Skin of body (tissue), 3 donors: ENCODE results near the gene GNG13. TPM values are rescaled to one million over a fixed set of nuclear protein-coding genes. Genes with fewer than 3 reads are reported as not detected.
"Not testable (repeated sequence)": the region's sequence is repeated elsewhere in the genome, so short reads cannot be mapped to it uniquely, and the experiment has no call there.

ENCODE experiments used
- DNase-seq: peaks from one replicate; lab custom pipeline; 2025; lab: John Stamatoyannopoulos, UW
- small RNA-seq: library from RNA; depleted of rRNA; stranded (forward); fragments of <200 nt; gene quantifications from one replicate; pipeline ENCODE3, GENCODE V24; 2014; ENCODE audit warnings: low replicate concordance
- total RNA-seq: library from RNA; depleted of rRNA; stranded (reverse); fragments of >200 nt; gene quantifications from one replicate; pipeline ENCODE4 v1.2.3, GENCODE V29; 2014

The GNG13 gene
- total RNA-seq, 1 donor from 2014 or later = not detected

DNA sequence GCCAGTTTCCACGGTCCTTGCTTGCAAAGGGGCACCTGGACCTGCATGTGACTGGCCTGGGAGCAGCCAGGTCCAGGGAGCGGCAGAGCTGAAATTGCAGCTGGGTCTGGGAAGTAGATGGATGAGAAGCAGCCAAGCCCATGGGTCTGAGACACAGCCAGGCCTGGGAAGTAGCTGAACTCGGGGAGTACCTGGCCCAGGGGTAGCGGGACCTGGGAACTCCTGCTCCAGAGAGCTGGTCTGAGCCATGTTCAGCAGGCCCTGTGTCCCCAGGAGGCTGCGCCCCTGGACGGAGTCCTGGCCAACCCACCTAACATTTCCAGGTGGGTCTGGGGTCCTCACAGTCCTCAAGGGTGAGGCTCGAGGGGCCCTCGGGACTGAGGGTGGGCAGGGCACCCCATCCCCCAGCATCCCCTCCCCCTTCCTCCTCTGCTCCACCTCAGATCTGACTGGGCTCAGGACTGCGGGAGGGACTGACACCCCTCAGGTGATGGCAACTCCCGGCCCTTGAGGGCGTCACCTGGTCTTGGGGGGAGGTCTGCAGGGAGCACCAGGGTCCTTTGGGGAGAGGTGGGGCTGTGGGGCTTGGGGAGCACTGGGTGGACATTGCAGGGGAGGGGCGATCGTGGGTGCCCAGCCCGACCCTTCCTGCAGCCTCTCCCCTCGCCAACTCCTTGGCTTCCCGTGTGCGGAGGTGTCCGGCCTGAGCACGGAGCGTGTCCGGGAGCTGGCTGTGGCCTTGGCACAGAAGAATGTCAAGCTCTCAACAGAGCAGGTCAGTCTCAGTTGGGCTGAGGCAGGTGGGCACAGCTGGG lies 37.0 kb downstream of the GNG13 start:
- no peak for DNase-seq

DNA sequence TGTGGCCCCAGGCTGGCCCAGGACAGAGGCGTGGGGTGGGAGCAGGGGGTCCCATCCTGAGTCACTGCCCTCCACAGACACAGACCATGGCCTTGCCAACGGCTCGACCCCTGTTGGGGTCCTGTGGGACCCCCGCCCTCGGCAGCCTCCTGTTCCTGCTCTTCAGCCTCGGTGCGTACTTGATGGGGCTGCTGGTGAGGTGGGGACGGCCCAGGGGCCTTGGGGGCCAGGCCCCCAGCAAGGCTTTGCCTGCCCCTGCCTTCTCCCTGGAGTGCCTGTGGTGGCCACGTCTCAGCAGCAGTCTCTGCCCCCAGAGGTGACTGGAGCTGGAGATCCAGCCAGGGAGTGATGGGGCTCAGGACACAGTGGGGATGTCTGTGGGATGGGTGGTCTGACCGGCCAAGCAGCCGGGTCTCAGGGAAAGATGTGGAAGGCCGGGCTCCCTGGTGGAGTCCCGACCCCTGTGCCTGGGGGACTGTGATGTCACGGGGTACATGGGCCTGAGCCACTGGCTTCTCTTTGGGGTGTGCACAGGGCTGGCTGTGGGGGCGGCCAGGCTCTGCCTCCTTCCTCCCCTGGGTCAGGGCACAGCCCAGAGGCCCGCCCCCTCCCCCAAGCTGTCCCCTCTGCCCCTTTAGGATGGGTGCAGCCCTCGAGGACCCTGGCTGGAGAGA lies 37.8 kb downstream of the GNG13 start:
- no peak for DNase-seq

- no peak for DNase-seq
These were observed 38.7 kb downstream of the GNG13 start for GRCh38 chr16:761625-762513.

GRCh38 chr16:760545-761343 lies 39.8 kb downstream of the GNG13 start, which contains the start of gene MSLN:
Gene MSLN (plus strand): TSS chr16:760734. CDS start chr16:762681, 1,947 bp downstream.
- DNase-seq = no peak

DNA sequence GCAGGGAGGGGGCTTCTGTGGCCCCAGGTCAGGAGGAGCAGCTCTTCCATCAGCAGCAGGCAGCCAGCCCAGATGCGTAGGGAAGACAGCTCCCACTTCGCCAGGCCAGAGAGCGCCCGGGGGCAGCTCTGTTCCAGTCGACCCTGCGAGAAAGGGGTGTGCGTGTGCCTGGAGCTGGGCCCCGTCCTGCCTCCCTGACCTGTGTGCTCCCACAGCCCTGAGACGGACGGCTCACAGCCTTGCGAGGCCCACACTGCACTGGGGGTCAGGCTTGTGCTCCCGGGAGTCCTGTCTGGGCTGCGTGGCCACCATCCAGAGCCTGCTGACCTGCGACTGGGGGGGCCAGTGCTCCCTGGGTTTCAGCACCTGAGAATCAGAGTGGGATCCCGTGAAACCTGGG lies 40.5 kb downstream of the GNG13 start:
- no peak for DNase-seq

DNA sequence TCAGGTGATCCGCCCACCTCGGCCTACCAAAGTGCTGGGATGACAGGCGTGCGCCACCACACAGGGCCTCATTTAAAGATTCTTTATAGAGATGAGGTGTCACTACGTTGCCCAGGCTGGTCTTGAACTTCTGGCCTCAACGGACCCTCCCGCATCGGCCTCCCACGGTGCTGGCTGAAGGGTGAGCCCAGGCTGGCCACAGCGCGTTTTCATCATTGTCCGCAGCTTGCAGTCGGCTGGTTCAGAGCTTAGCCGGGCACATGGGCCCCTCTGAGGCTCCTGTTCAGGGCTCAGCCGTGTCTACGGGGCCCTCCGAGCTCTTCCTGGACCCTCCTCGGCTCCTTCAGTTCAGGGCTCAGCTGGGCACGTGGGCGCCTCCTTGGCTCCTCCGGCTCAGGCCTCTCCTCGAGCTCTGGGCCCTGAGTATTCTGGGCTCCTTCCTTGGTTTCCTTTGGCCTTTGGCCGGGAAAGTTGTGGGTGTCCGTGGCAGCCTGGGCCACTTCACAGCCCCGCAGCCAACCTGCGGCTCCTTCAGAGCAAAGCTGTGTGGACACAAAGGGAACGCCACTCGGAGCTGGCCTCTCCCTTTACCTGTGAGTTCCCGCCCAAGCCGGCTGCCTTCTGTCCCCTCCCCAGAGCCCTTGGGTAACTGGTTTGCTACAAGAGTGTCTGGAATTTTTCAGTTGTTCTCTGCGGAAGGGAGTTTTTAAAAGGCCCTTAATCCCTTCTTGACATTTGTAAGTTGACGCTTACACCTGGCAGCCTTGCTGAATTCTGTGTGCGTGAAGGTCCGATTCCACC lies 41.2 kb downstream of the GNG13 start:
- no peak for DNase-seq

DNA sequence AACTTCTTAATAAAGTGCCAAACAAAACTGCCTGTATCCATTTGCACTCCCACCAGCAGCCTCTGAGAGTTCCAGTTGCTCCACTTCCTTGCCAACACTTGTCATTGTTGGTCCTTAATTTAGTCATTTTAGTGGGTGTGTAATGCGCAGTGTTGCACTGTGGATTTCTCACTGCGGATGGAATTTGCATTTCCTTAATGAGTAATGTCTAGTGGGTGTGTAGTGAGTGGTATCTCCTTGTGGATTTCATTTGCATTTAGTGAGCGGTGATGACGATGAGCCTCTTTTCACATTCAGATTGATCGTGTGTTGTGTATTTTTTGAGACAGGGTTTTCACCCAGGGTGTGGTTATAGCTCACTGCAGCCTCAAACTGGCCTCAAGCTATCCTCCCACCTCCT lies 44.1 kb downstream of the GNG13 start:
- no peak for DNase-seq

GRCh38 chr16:754656-755055 lies 45.9 kb downstream of the GNG13 start:
- no peak for DNase-seq

GRCh38 chr16:754121-754607 lies 46.4 kb downstream of the GNG13 start:
- not testable (repeated sequence) for DNase-seq

DNA sequence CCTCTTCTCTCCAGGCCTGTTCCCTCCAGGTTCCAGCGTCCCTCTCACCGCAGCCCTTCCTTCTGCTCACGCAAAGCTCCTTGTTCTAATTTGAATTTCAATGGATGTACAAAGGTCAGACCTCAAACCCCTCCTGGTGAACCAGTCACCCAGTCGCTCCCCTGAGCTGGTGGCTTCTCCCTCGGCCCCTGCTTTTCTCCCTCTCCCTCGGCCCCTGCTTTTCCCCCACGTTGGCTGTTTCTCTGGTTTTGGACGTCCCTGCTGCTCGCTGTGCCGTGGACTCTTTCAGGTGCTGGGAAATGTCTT lies 48.6 kb downstream of the GNG13 start:
- DNase-seq = no peak

- no peak for DNase-seq
These were observed 49.2 kb downstream of the GNG13 start for GRCh38 chr16:751152-752006.

DNA sequence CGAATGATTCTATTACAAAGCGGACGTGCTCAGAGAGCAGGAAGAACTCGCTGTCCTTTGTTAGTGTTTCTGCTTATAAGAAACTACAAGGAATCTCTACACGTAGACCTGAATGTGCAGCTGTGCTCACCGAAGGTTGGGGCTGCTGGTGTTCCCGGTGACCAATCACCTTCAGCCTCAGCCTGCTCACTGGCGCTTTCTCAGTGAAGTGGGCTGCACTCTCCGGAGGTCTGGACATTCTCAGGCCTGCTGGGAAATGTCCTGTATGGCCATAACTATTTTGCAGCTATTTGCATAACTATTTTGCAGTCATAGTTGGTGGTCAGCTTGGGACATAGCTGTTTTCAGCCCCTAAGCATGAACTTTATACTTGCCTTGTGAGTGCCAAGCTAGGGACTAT lies 50.0 kb downstream of the GNG13 start:
- DNase-seq = no peak

DNA sequence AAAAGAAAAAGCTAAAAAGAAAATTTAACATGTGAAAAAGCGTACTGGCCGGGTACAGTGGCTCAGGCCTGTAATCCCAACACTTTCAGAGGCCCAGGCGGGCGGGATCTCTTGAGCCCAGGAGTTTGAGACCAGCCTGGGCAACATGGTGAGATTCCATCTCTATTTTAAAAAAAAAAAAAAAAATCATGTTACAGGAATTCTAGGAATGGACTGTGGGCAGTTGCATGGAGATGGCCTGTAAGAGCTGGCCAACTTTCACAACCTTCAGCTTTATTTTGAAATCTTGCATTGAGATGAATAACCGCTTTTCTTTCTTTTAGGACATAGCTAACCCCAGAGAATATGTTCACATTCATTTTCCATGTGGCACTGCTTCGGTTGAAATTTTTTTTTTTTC lies 51.5 kb downstream of the GNG13 start:
- DNase-seq = no peak

Small RNA genes within 50 kb of the gene (small RNA-seq; reads per million reads assigned to genes)
- gene MIR662 = not detected

Other genes with a start within 250 kb of the GNG13 start
- not detected for gene PRR35, start 240.3 kb downstream of the GNG13 start, total RNA-seq
- 0.59 TPM for gene NHLRC4, start 233.7 kb downstream of the GNG13 start, total RNA-seq
- gene PIGQ, start 230.8 kb downstream of the GNG13 start, total RNA-seq = 10.4 TPM
- gene RAB40C, start 210.7 kb downstream of the GNG13 start, total RNA-seq = 14.8 TPM
- 0.20 TPM for gene WFIKKN1, start 169.7 kb downstream of the GNG13 start, total RNA-seq
- 22.9 TPM for gene METTL26, start 164.4 kb downstream of the GNG13 start, total RNA-seq
- gene MCRIP2, start 158.9 kb downstream of the GNG13 start, total RNA-seq = 6.9 TPM
- 15.1 TPM for gene WDR90, start 151.4 kb downstream of the GNG13 start, total RNA-seq
- 26.4 TPM for gene RHOT2, start 132.6 kb downstream of the GNG13 start, total RNA-seq
- 1.2 TPM for gene RHBDL1, start 125.1 kb downstream of the GNG13 start, total RNA-seq
- 49.1 TPM for gene STUB1, start 120.3 kb downstream of the GNG13 start, total RNA-seq
- 18.1 TPM for gene JMJD8, start 116.4 kb downstream of the GNG13 start, total RNA-seq
- gene WDR24, start 110.3 kb downstream of the GNG13 start, total RNA-seq = 2.3 TPM
- gene FBXL16, start 94.9 kb downstream of the GNG13 start, total RNA-seq = 0.30 TPM
- gene METRN, start 85.6 kb downstream of the GNG13 start, total RNA-seq = 6.2 TPM
- 6.3 TPM for gene ANTKMT, start 79.6 kb downstream of the GNG13 start, total RNA-seq
- 0.20 TPM for gene CCDC78, start 74.3 kb downstream of the GNG13 start, total RNA-seq
- gene HAGHL, start 73.6 kb downstream of the GNG13 start, total RNA-seq = 2.5 TPM
- gene CIAO3, start 59.7 kb downstream of the GNG13 start, total RNA-seq = 41.2 TPM
- 1.4 TPM for gene MSLN, start 40.0 kb downstream of the GNG13 start, total RNA-seq
- 7.8 TPM for gene RPUSD1, start 12.4 kb downstream of the GNG13 start, total RNA-seq
- 10.1 TPM for gene CHTF18, start 12.1 kb downstream of the GNG13 start, total RNA-seq
- 13.6 TPM for gene LMF1, start 170.2 kb upstream of the GNG13 start, total RNA-seq
- 6.8 TPM for gene SOX8, start 181.0 kb upstream of the GNG13 start, total RNA-seq